B cell (primary cell): ENCODE data around the gene DCLK1. TPM values are rescaled to one million over a fixed set of nuclear protein-coding genes. Genes with fewer than 3 reads are reported as not detected.

Experiments
- ATAC-seq: fragments of 200-7000 bp; cut with Tn5 transposase; one replicate; pipeline ENCODE4 v1.10.0; 2021; ENCODE audit warnings: low read depth, mild to moderate bottlenecking, moderate number of reproducible peaks, moderate library complexity
- CTCF ChIA-PET: fragments of 350-600 bp; sonication (Branson Sonifier 250); formaldehyde crosslinking; loops from one replicate; lab custom pipeline; 2021; ENCODE audit warnings: antibody characterized with exemption, inconsistent platforms; lab: Charles Lee
- POLR2A ChIA-PET: fragments of 350-600 bp; sonication (Branson Sonifier 250); formaldehyde crosslinking; loops from one replicate; lab custom pipeline; 2021; ENCODE audit warnings: antibody characterized with exemption; lab: Charles Lee
- DNase-seq: peaks from one replicate; pipeline ENCODE4 v3.0.0; 2013
- H2AFZ ChIP-seq: 2 replicates; pipeline ENCODE4 v1.6.1; 2012; ENCODE audit warnings: mild to moderate bottlenecking, low read depth, low read length; ENCODE audit not compliant: insufficient read depth, poor library complexity, severe bottlenecking
- H3K27ac ChIP-seq, 2 donors: 1 replicate in 1 of 2; 2 replicates in 1 of 2; pipeline ENCODE4 v1.5.1; 2012 to 2013; ENCODE audit warnings: low read length in 2 of 2, mild to moderate bottlenecking in 2 of 2, moderate library complexity in 1 of 2
- H3K27me3 ChIP-seq, 4 experiments: fragments of 200-600 bp in 1 of 4; sonication (generic) in 1 of 4; replicated peaks in 1 of 4; 1 replicate in 2 of 4; 2 replicates in 2 of 4; pipeline versions ENCODE4 v1.6.1 to v1.7.0; 2013 to 2016; ENCODE audit warnings: low read length in 3 of 4, mild to moderate bottlenecking in 2 of 4, mixed read lengths in 1 of 4, moderate library complexity in 1 of 4; ENCODE audit not compliant: insufficient read depth in 4 of 4, control insufficient read depth in 3 of 4; ENCODE audit errors: control extremely low read depth in 1 of 4
- H3K36me3 ChIP-seq, 2 experiments: replicated peaks in 1 of 2; 1 replicate in 1 of 2; 2 replicates in 1 of 2; pipeline versions ENCODE4 v1.6.1 to v1.7.1; 2013; ENCODE audit warnings: low read length in 1 of 2; ENCODE audit not compliant: insufficient read depth in 2 of 2, control insufficient read depth in 1 of 2; ENCODE audit errors: control extremely low read depth in 1 of 2, extremely low read depth in 1 of 2
- H3K4me1 ChIP-seq, 2 donors: fragments of 200-600 bp in 1 of 2; sonication (generic) in 1 of 2; 1 replicate in 1 of 2; 2 replicates in 1 of 2; pipeline versions ENCODE4 v1.5.1 to v1.6.1; 2013 to 2017; ENCODE audit warnings: low read length in 2 of 2; ENCODE audit not compliant: control insufficient read depth in 2 of 2, insufficient read depth in 2 of 2
- H3K4me2 ChIP-seq: replicated peaks from 2 replicates; pipeline ENCODE3; 2012; ENCODE audit warnings: mild to moderate bottlenecking, low read depth, low read length; ENCODE audit not compliant: poor library complexity, severe bottlenecking
- H3K4me3 ChIP-seq, 5 experiments: fragments of 200-600 bp in 1 of 5; sonication (generic) in 1 of 5; 1 replicate in 3 of 5; 2 replicates in 2 of 5; pipeline versions ENCODE4 v1.5.1 to v1.7.0; 2011 to 2016; ENCODE audit warnings: low read length in 4 of 5, mild to moderate bottlenecking in 4 of 5, low read depth in 2 of 5, control low read depth in 1 of 5, moderate library complexity in 1 of 5; ENCODE audit not compliant: insufficient read depth in 1 of 5; ENCODE audit errors: control extremely low read depth in 1 of 5, extremely low read depth in 1 of 5
- H3K79me2 ChIP-seq: fragments of 200-600 bp; sonication (generic); one replicate; pipeline ENCODE4 v1.6.0; 2016; ENCODE audit warnings: low read length; ENCODE audit not compliant: control insufficient read depth, insufficient read depth
- H3K9ac ChIP-seq: fragments of 200-600 bp; sonication (generic); 2 replicates; pipeline ENCODE4 v1.6.1; 2017; ENCODE audit warnings: mild to moderate bottlenecking, low read length, moderate library complexity
- H3K9me3 ChIP-seq, 3 donors: one replicate each; pipeline versions ENCODE4 v1.6.1 to v1.7.1; 2013; ENCODE audit warnings: low read length in 2 of 3; ENCODE audit not compliant: control insufficient read depth in 2 of 3, insufficient read depth in 1 of 3; ENCODE audit errors: control extremely low read depth in 1 of 3
- H4K20me1 ChIP-seq: 2 replicates; pipeline ENCODE4 v1.6.0; 2012; ENCODE audit warnings: mild to moderate bottlenecking, low read length; ENCODE audit not compliant: insufficient read depth, control insufficient read depth, poor library complexity, severe bottlenecking
- H3K27ac Mint-ChIP-seq: one replicate; pipeline ENCODE4 v1.8.0; 2021; ENCODE audit warnings: mixed read lengths
- H3K27me3 Mint-ChIP-seq: one replicate; pipeline ENCODE4 v1.8.0; 2021; ENCODE audit warnings: mixed read lengths
- H3K4me1 Mint-ChIP-seq: one replicate; pipeline ENCODE4 v1.8.0; 2021; ENCODE audit warnings: mixed read lengths
- H3K4me3 Mint-ChIP-seq: one replicate; pipeline ENCODE4 v1.8.0; 2021; ENCODE audit warnings: mixed read lengths
- H3K9me3 Mint-ChIP-seq: one replicate; pipeline ENCODE4 v1.8.0; 2022; ENCODE audit warnings: mixed read lengths; ENCODE audit not compliant: insufficient read depth
- EZH2 ChIP-seq: IDR thresholded peaks from 2 replicates; pipeline ENCODE4 v1.6.1; 2012; ENCODE audit warnings: borderline replicate concordance, low read depth, mild to moderate bottlenecking, moderate library complexity, low read length; ENCODE audit not compliant: insufficient read depth, poor library complexity, severe bottlenecking
- WGBS: methylation state at CpG from one replicate; pipeline ENCODE4 v1.1.5; 2013; ENCODE audit warnings: missing lambda C conversion rate; ENCODE audit not compliant: insufficient coverage; 5-methylcytosine and 5-hydroxymethylcytosine counted together
- intact Hi-C: fragments of 100-400 bp; cut with micrococcal nuclease; formaldehyde crosslinking; loops from one replicate; pipeline ENCODE4 v1.10.0; 2022
- polyA plus RNA-seq: library from polyadenylated mRNA; depleted of rRNA; stranded (reverse); fragments of >200 nt; gene quantifications from 2 replicates; pipeline ENCODE4 v1.2.3, GENCODE V29; 2012
- total RNA-seq, 2 donors: library from RNA; stranded (reverse); fragments of 120-200 nt in 1 of 2; gene quantifications; 1 replicate in 1 of 2; 2 replicates in 1 of 2; pipeline versions ENCODE4 v1.2.3 to v1.2.4, GENCODE V29; 2013 to 2022
- TF ChIP-seq, protein P1 (sequence below): fragments of 200-600 bp; IDR thresholded peaks from one replicate; pipeline ENCODE4 v1.8.0; 2022; ENCODE audit warnings: antibody characterized with exemption, mild to moderate bottlenecking

Gene DCLK1
- total and polyA plus RNA-seq, 2 donors (not counting 1 experiment from before 2014, with no cell fraction given) = not detected

DNA sequence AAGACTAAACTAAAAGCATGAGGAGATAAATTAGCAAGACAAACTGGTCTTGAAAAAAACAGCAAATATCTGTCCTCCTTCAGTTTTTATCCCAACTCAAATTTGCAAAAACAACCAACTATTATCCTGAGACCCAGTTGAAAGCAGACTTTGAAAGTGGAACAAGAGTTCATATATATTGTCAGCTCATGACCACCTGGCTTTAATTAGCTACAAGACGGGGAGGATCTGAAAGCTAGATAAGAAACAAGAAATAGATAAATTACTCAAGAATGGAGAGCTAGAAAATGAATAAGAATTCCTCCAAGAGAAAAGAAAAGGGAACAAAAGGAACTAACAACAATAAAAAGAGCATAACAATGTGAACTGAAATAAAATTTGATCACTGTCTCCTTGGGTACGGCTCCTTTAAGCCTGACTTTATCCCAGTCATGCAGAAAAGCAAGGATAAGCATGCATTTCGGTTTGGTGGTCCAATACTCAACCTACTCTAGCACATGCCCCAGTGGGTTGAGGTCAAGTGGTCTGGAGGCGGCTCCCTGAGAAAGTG is 246.9 kb downstream of the DCLK1 start:
- Histone ChIP-seq H2AFZ (no peak overlapping the region), H3K27me3 (no peaks in the 10 kb centered on the region), H4K20me1 (no peaks in the 10 kb centered on the region), H3K27ac (no peak overlapping the region), H3K9me3 (no peaks in the 10 kb centered on the region), H3K4me3 (no peak overlapping the region), H3K4me1 (no peaks in the 10 kb centered on the region), H3K36me3 (no peaks in the 10 kb centered on the region), H3K4me2 (no peak overlapping the region), H3K79me2 (no peaks in the 10 kb centered on the region), H3K9ac (no peak overlapping the region)
- ATAC-seq = no peak
- DNase-seq = no peak
- ChIA-PET CTCF (no interaction called here), POLR2A (no interaction called here)
- TF ChIP-seq, protein P1, sequence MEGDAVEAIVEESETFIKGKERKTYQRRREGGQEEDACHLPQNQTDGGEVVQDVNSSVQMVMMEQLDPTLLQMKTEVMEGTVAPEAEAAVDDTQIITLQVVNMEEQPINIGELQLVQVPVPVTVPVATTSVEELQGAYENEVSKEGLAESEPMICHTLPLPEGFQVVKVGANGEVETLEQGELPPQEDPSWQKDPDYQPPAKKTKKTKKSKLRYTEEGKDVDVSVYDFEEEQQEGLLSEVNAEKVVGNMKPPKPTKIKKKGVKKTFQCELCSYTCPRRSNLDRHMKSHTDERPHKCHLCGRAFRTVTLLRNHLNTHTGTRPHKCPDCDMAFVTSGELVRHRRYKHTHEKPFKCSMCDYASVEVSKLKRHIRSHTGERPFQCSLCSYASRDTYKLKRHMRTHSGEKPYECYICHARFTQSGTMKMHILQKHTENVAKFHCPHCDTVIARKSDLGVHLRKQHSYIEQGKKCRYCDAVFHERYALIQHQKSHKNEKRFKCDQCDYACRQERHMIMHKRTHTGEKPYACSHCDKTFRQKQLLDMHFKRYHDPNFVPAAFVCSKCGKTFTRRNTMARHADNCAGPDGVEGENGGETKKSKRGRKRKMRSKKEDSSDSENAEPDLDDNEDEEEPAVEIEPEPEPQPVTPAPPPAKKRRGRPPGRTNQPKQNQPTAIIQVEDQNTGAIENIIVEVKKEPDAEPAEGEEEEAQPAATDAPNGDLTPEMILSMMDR = no peak
- no peak for TF ChIP-seq EZH2
- WGBS = no CpG with 5 or more reads among the region's 4 CpGs
- intact Hi-C loops = no loop called here
- Mint-ChIP-seq H3K27ac (no peak overlapping the region), H3K9me3 (no peaks in the 10 kb centered on the region), H3K4me1 (no peaks in the 10 kb centered on the region), H3K4me3 (no peak overlapping the region), H3K27me3 (no peaks in the 10 kb centered on the region)

DNA sequence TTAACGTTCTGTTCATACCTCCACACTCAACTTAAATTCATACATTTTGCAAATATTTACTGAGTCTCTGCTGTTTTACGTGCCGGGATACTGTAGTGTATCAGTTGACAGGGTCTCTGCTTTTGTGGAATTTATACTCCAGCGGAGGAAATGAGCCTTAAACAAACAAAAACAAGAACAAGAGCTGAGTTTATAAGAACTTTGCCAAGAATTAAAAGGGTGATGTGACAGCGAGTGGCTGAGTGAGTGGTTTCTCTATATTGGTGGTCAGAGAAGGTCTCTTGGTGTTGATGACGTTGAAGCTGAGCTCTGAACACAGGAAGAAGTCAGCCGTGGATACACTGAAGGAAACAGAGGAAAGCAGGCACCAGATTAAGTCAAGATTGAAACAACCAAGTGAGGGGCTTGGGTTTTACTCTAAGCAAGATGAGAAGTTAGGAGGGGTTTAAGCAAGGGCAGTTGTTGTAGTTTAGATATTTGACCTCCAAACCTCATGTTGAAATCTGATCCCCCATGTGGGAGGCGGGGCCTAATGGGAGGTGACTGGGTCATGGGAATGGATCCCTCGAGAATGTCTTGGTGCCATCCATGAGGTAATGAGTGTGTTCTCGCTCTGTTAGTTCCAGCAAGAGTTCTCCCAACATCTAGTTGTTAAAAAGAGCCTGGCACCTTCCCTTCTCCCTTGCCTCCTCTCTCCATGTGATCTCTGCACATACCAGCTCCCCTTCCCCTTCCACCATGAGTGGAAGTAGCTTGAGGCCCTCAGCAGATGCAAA is 248.3 kb downstream of the DCLK1 start:
- intact Hi-C loops = no loop called here
- Histone ChIP-seq H3K4me3 (no peak overlapping the region), H3K27ac (no peak overlapping the region), H3K9ac (no peak overlapping the region), H3K4me2 (no peak overlapping the region), H3K4me1 (no peaks in the 10 kb centered on the region), H3K9me3 (no peaks in the 10 kb centered on the region), H2AFZ (no peak overlapping the region), H3K36me3 (no peaks in the 10 kb centered on the region), H4K20me1 (no peaks in the 10 kb centered on the region), H3K79me2 (no peaks in the 10 kb centered on the region), H3K27me3 (no peaks in the 10 kb centered on the region)
- POLR2A ChIA-PET = no interaction called here
- TF ChIP-seq, protein P1 = no peak
- no peak for TF ChIP-seq EZH2
- Mint-ChIP-seq H3K27ac (no peak overlapping the region), H3K4me1 (no peaks in the 10 kb centered on the region), H3K4me3 (no peak overlapping the region), H3K9me3 (no peaks in the 10 kb centered on the region), H3K27me3 (no peaks in the 10 kb centered on the region)
- WGBS = 86% methylated on average over 4 of the region's 10 CpGs
- CTCF ChIA-PET = no interaction called here
- ATAC-seq = no peak
- no peak for DNase-seq
